ENCODE results near the gene COL4A4. TPM values are rescaled to one million over a fixed set of nuclear protein-coding genes. Genes with fewer than 3 reads are reported as not detected.

The COL4A4 gene
- total and polyA plus RNA-seq, 2 experiments from 2014 or later: 1.3 to 3.1 TPM

- TF ChIP-seq ZNF462 (CRISPR knock-in tag; IDR thresholded peaks at IDR 0.05): no peak
- TF ChIP-seq ZNF114 (CRISPR knock-in tag; IDR thresholded peaks at IDR 0.05): no peak
- no peak for TF ChIP-seq EZH2 (IDR thresholded peaks at IDR 0.05; ENCODE audit: low read depth, unreplicated experiment)
Observed at GRCh38 chr2:227123697-227124096, 40.3 kb downstream of the COL4A4 start (continued).

- Histone ChIP-seq H3K4me3 (no peak overlapping the region), H2AFZ (no peak overlapping the region), H3F3A (replicated peaks; ENCODE audit: low read depth) (no peaks in the 10 kb centered on the region), H3K9me2 (ENCODE audit: insufficient read depth) (no peaks in the 10 kb centered on the region), H3K79me2 (replicated peaks; ENCODE audit: insufficient read depth) (no peaks in the 10 kb centered on the region), H3K27ac (ENCODE audit: low read depth) (no peak overlapping the region), H3K36me3 (ENCODE audit: insufficient read depth) (no peaks in the 10 kb centered on the region), H3K27me3 (ENCODE audit: insufficient read depth) (no peaks in the 10 kb centered on the region), H4K20me1 (replicated peaks; ENCODE audit: insufficient read depth) (no peaks in the 10 kb centered on the region), H3K4me2 (no peak overlapping the region), H3K4me1 (ENCODE audit: insufficient read depth) (no peaks in the 10 kb centered on the region)
- Mint-ChIP-seq H3K27ac (no peak overlapping the region), H3K4me3 (no peak overlapping the region), H3K36me3 (ENCODE audit: low read depth) (no peaks in the 10 kb centered on the region), H3K4me1 (no peaks in the 10 kb centered on the region), H3K9me3 (no peaks in the 10 kb centered on the region), H3K27me3 (ENCODE audit: insufficient read depth, low read depth, poor library complexity) (peaks cover 3% of the 10 kb centered on the region)
- ATAC-seq (no peak), DNase-seq (ENCODE audit: low spot score) (no peak)
- TF ChIP-seq CTCF (conservative IDR thresholded peaks at IDR 0.05; ENCODE audit: low read depth in 2 of 2): no peak
- TF ChIP-seq CREB1 (CRISPR knock-in tag; IDR thresholded peaks at IDR 0.05; ENCODE audit: low read depth): no peak
- no peak for TF ChIP-seq ETS1 (IDR thresholded peaks at IDR 0.05)
- no peak for TF ChIP-seq POLR2AphosphoS5 (IDR thresholded peaks at IDR 0.05; ENCODE audit: low read depth)
- TF ChIP-seq STAT1 (IDR thresholded peaks at IDR 0.05; ENCODE audit: unreplicated experiment): no peak
Observed at GRCh38 chr2:227118353-227118752, 45.7 kb downstream of the COL4A4 start.
